ENCODE measurements around the gene GALP.
"Not testable (repeated sequence)": the region's sequence is repeated elsewhere in the genome, so short reads cannot be mapped to it uniquely, and the experiment has no call there.

The GALP gene

GRCh38 chr19:56191115-56191514, 15.3 kb downstream of the GALP start:
- no peak for DNase-seq (ENCODE audit: low spot score)

DNA sequence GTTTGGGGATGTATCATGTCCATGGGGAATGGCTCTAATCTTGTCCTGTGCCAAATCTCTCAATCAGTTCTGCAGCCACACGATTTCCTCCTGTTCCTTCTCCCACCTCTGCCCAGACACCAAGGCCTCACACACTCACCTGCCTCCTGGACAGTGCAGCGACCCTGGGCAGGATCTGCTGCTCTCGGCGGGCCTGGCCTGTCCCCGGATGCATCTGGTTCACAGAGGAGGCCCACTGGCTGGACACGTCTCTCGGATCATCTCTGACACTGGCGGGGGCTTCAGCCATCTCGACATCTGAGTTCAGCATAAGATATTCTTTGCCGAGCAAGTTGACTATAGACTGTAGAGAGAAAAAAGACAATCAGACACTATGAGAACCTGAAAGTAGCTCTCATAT, 15.9 kb downstream of the GALP start:
- DNase-seq (ENCODE audit: low spot score), result no peak

GRCh38 chr19:56193981-56194640, 18.3 kb downstream of the GALP start:
- DNase-seq (ENCODE audit: low spot score), result no peak

- not testable (repeated sequence) for DNase-seq (ENCODE audit: low spot score)
Measured at GRCh38 chr19:56197646-56198045, 21.8 kb downstream of the GALP start, which contains the start of gene ZSCAN5B. Gene ZSCAN5B, minus strand, starts transcription at chr19:56197783. Its CDS starts 4,731 bp downstream, at chr19:56193052.

DNA sequence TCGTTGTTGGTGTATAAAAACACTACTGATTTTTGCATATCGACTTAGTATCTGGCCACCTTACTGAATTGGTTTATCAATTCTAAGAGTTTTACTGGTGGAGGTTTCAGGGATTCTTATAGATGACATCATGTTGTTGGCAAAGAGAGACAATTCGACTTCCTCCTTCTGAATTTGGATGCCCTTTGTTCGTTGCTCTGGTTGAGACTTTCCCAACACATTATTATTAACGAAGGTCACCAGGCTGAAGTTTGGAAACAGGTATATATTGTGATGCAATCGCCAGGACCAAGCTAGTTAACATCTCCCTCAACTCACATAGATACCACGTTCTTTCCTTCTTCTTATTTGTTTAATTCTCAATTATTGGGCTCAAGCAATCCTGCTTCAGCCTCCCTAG, 23.9 kb downstream of the GALP start:
- no peak for DNase-seq (ENCODE audit: low spot score)

DNA sequence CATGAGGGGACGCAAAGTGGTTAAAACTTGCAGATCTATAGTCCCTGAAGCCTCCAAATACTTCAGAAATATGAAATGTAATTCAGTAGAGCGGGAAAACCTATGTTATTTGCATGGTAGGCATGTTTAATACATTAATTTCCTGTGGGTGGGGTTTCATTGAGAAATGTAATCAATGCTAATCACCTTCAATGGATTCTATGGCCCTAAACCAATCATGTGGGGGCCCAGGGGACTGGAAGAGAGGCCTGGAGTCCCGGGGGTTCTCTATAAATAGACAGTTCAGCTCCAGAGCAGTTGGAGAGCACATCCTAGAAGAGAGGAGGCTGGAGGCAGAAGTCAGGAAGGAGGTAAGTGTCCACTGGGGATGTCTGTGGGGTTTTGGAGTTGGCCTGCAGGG, 26.2 kb downstream of the GALP start, which contains the start of gene ZSCAN5C:
TSS of gene ZSCAN5C (plus strand) at position 301 of the 400 bp plus-strand sequence. CDS start 3,641 bp downstream, outside the sequence.
- no peak for DNase-seq (ENCODE audit: low spot score)

DNA sequence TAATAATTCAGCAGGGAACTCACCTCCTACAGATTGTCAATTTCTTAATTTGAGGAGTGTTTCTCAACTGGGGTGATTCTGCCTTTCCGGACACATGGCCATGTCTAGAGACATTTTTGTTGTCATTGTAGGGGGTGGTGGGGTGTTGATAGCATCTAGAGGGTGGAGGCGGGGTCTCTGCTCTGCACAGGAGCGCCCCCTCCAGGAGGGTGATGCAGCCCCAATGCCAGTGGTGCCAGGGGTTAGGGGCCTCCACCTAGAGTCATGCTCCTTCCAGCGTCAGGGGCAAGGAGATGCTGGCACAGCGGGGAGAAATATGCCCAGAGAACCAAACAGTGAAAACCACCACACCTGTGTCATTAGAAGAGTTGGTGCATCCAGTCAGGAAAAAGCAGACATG, 31.8 kb downstream of the GALP start:
- not testable (repeated sequence) for DNase-seq (ENCODE audit: low spot score)

GRCh38 chr19:56209091-56209490, 33.3 kb downstream of the GALP start:
- no peak for DNase-seq (ENCODE audit: low spot score)

DNA sequence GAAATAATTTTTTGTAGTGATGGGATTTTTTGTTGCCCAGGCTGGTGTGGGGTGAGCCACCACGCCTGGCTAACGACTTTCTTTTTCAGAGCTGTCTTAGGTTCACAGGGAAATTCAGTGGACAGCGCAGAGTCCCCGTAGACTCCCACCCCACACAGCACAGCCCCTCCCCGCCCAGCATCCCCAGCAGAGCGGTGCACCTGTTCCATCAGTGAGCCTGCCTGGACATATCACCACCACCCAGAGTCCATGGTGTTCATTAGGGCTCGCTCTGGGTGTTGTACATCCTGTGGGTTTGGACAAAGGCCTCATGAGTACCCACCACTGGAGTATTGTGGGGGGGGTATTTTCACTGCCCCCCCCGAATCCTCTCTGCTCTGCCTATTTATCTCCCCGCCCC, 34.2 kb downstream of the GALP start:
- DNase-seq (ENCODE audit: low spot score), result not testable (repeated sequence)

DNA sequence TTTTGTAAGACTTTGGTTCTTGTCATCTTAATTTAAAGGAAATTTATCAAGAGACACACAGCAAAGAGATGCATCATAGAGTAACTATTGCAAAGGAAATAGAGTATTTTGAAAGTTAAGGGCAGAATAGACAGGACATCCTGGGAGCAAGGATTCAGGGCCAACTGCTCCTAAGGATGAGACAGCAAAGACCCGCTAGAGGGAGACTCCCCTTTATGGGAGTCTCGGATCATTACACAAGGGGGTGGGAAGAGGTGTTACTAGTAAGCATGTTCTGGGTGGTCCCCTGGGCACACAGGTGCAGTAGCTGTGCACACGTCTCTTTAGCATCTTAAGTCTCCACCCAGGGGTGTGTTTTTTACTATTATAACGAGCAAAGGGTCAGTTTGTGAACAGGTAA, 35.9 kb downstream of the GALP start:
- no peak for DNase-seq (ENCODE audit: low spot score)

DNA sequence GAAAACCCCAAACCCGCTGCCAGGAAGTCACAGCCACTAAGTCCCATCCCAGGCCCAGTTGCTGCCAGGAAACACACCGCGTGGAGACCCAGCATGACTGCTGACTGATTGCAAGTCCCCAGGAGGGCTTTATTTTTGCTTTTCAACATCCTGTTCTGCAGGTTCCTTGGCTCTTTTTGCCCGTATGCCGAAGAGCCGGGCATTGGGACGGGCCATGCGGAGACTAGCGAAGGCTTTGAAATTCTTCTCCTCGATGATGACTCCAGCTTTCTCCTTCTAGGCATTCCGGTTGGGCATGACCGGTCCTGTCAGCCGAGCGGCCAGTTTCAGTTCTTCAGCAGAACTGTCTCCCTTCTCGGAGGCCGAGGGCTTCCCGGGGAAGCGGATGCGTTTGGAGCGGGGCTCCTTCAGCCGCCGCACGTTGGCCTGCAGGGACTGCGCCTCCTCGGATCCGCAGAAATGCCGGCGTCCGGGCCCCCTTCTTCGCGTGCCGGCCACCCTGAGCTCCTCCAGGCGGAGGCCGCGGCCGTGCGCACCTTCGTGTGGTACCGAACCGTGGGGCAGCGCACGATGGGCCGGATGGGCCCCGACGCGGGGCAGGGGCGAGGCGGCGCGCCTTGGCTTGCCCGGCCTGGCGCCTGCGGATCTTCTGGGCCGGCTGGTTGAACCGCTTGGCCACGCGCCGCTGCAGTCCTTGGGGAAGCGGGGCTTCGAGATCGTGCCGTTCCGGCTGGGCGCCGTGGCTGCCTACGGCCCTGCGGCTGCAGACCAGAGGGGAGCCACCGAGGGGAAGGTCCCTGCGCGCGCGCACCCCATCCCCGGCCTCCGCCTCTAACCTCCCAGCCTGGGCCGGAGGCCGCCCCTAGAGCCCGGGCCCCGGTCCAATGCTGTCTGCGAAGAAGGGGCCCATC, 41.5 kb downstream of the GALP start:
- no peak for DNase-seq (ENCODE audit: low spot score)

DNA sequence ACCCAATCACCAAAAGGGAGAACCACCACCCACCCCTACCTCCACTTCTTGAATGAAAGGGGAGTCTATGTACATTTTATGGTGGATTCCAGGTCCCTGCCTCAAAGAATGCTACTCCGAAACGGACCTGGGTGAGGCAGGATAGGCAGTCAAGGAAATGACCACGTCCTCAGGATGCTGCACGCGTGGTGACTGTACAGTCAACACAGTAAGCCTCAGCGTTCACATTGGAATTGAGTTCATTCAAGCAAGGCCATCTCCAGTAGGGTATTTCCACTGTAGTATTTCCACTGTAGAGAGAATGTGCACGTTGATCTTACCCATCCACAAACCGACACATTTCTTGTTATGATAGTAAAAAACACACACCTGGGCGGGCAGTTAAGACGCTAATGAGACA, 43.2 kb downstream of the GALP start:
- no peak for DNase-seq (ENCODE audit: low spot score)

DNA sequence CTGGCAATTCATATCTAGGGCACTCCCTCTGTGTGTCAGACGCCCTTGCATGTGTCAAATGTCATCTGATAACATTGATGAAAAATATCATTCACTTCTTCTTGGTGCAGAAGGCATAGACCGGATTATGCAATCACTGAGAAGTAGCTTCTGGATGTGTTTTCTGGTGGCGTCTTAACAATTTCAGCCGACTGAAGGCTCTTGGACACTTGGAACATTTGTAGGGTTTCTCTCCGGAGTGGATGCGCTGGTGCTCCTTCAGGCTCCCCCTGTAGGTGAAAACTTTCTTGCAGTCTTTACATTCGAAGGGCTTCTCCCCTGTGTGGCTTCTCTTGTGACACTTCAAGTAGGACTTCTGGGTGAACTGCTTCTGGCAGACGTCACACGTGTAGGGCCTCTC, 45.6 kb downstream of the GALP start:
- DNase-seq (ENCODE audit: low spot score), result not testable (repeated sequence)

- DNase-seq (ENCODE audit: low spot score), result no peak
Measured at GRCh38 chr19:56221851-56222250, 46.0 kb downstream of the GALP start.

GRCh38 chr19:56222901-56223300, 47.1 kb downstream of the GALP start:
- no peak for DNase-seq (ENCODE audit: low spot score)

DNA sequence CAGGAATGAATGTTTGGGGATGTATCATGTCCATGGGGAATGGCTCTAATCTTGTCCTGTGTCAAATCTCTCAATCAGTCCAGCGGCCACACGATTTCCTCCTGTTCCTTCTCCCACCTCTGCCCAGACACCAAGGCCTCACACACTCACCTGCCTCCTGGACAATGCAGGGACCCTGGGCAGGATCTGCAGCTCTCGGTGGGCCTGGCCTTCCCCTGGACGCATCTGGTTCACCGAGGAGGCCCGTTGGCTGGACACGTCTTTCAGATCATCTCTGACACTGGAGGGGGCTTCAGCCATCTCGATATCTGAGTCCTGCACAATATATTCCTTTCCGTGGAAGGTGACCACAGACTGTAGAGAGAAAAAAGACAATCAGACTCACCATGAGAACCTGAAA, 47.7 kb downstream of the GALP start:
- DNase-seq (ENCODE audit: low spot score), result no peak
